Measurements from ENCODE around the gene KCNE3.

- TF ChIP-seq CTCF (conservative IDR thresholded peaks at IDR 0.05) (no peak), EZH2 (IDR thresholded peaks at IDR 0.05; ENCODE audit: low read depth) (no peak)
Measured at GRCh38 chr11:74450318-74450717, 17.0 kb downstream of the KCNE3 start.
